H1 (cell line): ENCODE results near the gene NCK2. TPM values are rescaled to one million over a fixed set of nuclear protein-coding genes. Genes with fewer than 3 reads are reported as not detected.

Experiments used
- CHD7 ChIP-seq: fragments of 300-600 bp; sonication (generic); IDR thresholded peaks from 2 replicates; pipeline ENCODE4 v1.7.1; 2012; ENCODE audit warnings: low read length, moderate library complexity, mild to moderate bottlenecking, inconsistent platforms; ENCODE audit not compliant: insufficient replicate concordance
- TEAD4 ChIP-seq: IDR thresholded peaks from 2 replicates; pipeline ENCODE4 v1.6.1; 2012; ENCODE audit warnings: low read depth, low read length, inconsistent platforms, mixed read lengths
- polyA plus RNA-seq, 7 experiments: library from polyadenylated mRNA; depleted of rRNA in 3 of 7; stranded (reverse) in 5 of 7; unstranded in 2 of 7; fragments of >200 nt in 5 of 7; fragments of 200-250 nt in 2 of 7; gene quantifications; 1 replicate in 5 of 7; 2 replicates in 1 of 7; 4 replicates in 1 of 7; pipeline versions ENCODE4 v1.2.1 to v1.2.3, GENCODE V29; 2011 to 2013; ENCODE audit warnings: missing spikeins in 2 of 7, mixed read lengths in 2 of 7
- total RNA-seq: library from RNA; stranded (reverse); fragmentation: NEBNext Ultra II Directional; extraction: Animal tissue kit (Norgen Biotek cat#: 25700); gene quantifications from 2 replicates; pipeline ENCODE4 v1.2.1, GENCODE V29; 2021

NCK2 gene
- total and polyA plus RNA-seq, 2 of the 8 experiments (the other 6 are each of a cell fraction or from before 2014, with no cell fraction given): 30.3 to 65.7 TPM

- TF ChIP-seq CHD7: no peak
- no peak for TF ChIP-seq TEAD4
Observed at GRCh38 chr2:105714141-105714540, 30.6 kb upstream of the NCK2 start (continued).
